HAP-1 (cell line): ENCODE measurements around the gene FGF3.
A peak's percentile ranks its signal among the peaks of the same experiment; 100 is the strongest.
"Not testable (repeated sequence)": the region's sequence is repeated elsewhere in the genome, so short reads cannot be mapped to it uniquely, and the experiment has no call there.

ENCODE experiments used
- DNase-seq, 2 experiments: peaks; one replicate each; pipeline ENCODE4 v3.0.0-alpha.2; 2016 to 2020; ENCODE audit warnings: low spot score in 2 of 2
- H3K27me3 ChIP-seq: fragments of 250-450 bp; sonication (Bioruptor Pico); 2 replicates; pipeline ENCODE4 v1.5.1; 2020; ENCODE audit warnings: low read depth, mild to moderate bottlenecking, moderate library complexity
- H3K36me3 ChIP-seq: fragments of 250-450 bp; sonication (Bioruptor Pico); replicated peaks from 2 replicates; pipeline ENCODE4 v1.5.1; 2020; ENCODE audit warnings: mild to moderate bottlenecking
- H3K4me1 ChIP-seq: fragments of 250-450 bp; sonication (Bioruptor Pico); 2 replicates; pipeline ENCODE4 v1.5.1; 2020; ENCODE audit warnings: mild to moderate bottlenecking
- H3K4me3 ChIP-seq: fragments of 250-450 bp; sonication (Bioruptor Pico); 2 replicates; pipeline ENCODE4 v1.5.1; 2020; ENCODE audit warnings: mild to moderate bottlenecking, moderate library complexity
- H3K9me3 ChIP-seq: fragments of 250-450 bp; sonication (Bioruptor Pico); 2 replicates; pipeline ENCODE4 v1.5.1; 2020; ENCODE audit warnings: mild to moderate bottlenecking, moderate library complexity
- in situ Hi-C: fragments of 300-500 bp; cut with MboI; formaldehyde crosslinking; loops from 3 replicates; pipeline ENCODE4 v1.14.3; 2020; ENCODE audit warnings: low sequenced_read_pairs, inconsistent platforms, mixed read lengths

The FGF3 gene

DNA sequence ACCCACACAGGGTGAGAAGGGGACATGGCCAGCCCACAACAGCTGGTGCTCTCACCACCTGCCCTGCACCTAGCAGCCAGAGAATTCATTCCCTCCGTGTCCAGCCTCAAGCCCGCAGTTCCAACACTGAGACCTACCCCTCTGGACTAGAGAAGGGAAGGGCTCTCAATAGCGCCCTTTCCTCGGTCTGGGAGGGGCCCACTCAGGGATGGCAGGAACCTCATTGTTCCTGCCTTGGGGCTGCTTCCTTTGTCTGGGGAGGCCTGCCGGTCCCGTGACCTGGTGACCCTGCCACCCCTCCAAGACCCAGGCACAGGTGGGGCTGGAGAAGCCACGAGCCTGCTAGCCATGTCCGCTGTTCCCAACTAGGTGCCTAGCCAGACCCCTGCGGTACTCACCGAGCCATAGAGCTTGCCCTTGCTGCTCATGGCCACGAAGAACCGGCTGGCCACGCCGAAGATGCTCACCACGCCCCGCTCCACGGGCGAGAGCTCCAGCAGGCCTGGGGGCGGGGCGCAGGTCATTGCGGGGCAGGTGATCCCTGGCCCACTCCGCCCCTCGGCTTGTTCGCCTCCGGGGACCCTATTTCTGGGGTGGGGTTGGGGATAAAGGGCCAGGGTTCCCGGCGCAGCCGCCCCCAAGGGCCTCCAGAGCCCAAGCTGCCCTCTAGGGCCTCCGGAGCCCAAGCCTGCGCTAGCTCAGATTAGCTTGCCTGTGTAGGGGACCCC is 45.4 kb downstream of the FGF3 start:
- no peaks in the 10 kb centered on the region for H3K36me3 ChIP-seq
- H3K27me3 ChIP-seq: no peaks in the 10 kb centered on the region
- in situ Hi-C loops: no loop called here
- no peaks in the 10 kb centered on the region for H3K9me3 ChIP-seq
- H3K4me3 ChIP-seq: no peak overlapping the region
- no peak for DNase-seq
- H3K4me1 ChIP-seq: peaks cover 25% of the 10 kb centered on the region

- no peak overlapping the region for H3K4me3 ChIP-seq
- H3K4me1 ChIP-seq: peaks cover 25% of the 10 kb centered on the region
- no peaks in the 10 kb centered on the region for H3K27me3 ChIP-seq
- DNase-seq: peak in 1 of 2 experiments; percentile 78
- in situ Hi-C loops: no loop called here
- no peaks in the 10 kb centered on the region for H3K36me3 ChIP-seq
- no peaks in the 10 kb centered on the region for H3K9me3 ChIP-seq
Measured at GRCh38 chr11:69771466-69771865, 47.8 kb downstream of the FGF3 start.

DNA sequence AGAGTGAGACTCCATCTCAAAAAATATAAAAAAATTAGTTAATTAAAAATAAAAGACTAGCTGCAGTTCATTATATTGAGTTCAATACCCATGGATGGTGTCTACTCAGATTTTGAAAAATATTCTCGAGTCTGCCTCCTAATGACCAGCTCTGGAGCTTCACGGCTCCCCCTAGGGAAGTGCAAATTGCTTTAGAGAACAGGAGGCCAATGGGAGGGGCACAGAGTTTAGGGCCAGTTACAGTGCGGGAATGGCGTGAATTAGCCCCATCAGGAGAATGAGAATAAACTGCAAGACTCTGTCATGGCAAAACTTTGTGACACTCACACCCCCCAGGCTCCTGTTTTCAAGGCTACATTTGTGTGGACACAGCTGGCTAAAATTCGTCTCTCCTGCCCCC is 48.7 kb downstream of the FGF3 start:
- Histone ChIP-seq H3K4me1 (peaks cover 25% of the 10 kb centered on the region), H3K36me3 (no peaks in the 10 kb centered on the region), H3K9me3 (no peaks in the 10 kb centered on the region), H3K27me3 (no peaks in the 10 kb centered on the region), H3K4me3 (no peak overlapping the region)
- in situ Hi-C loops: no loop called here
- DNase-seq: peak; percentile 22 to 44

DNA sequence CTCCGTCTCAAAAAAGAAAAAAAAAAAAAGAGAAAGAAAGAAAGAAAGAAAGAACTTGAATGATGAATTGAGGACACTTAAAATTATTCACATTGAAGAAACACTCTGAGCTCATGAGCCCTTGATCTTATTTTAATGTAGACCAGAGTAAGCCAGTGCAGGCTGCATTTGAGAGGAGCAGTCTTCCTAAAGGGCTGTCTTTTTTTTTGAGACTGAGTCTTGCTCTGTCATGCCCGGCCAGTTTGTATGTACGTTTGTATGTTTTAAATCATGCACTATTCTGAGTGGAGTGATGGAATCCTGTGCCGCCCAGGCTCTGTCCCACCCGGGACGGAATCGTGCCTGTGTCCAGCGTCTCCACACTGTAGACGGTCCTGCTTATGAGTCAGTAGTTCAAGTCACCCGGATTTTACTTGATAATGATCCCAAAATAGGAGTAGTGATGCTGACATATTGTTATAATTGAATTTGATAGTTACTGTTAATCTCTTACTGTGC is 53.7 kb downstream of the FGF3 start:
- peaks cover 7% of the 10 kb centered on the region for H3K4me1 ChIP-seq
- H3K27me3 ChIP-seq: no peaks in the 10 kb centered on the region
- H3K9me3 ChIP-seq: no peaks in the 10 kb centered on the region
- DNase-seq: no peak
- H3K4me3 ChIP-seq: no peak overlapping the region
- H3K36me3 ChIP-seq: no peaks in the 10 kb centered on the region
- in situ Hi-C loops: no loop called here

- in situ Hi-C loops, H3K9me3 ChIP-seq, H3K27me3 ChIP-seq, H3K4me1 ChIP-seq, DNase-seq, H3K36me3 ChIP-seq, H3K4me3 ChIP-seq: not testable (repeated sequence)
Measured at GRCh38 chr11:69764918-69765317, 54.3 kb downstream of the FGF3 start.

DNA sequence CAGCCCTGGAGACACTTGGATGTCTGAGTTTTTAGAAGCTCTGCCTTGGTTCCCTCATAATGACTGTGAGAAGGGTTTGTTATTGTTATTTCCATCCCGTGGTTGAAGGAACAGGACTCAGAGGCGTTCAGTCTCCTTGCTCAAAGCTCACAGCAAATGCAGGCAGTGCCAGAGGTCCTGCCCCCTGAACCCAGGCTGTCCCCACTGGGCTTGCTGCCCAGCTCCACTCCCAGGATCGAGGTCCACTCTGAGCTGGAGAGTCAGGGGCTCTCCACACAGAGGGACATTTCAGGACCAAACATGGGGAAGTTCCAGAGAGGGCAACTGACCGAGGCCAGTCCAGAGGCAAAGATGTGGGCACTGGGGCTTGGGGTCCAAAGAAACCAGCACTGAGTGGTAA is 58.9 kb downstream of the FGF3 start:
- in situ Hi-C loops: no loop called here
- DNase-seq: no peak
- H3K4me3 ChIP-seq: no peak overlapping the region
- no peaks in the 10 kb centered on the region for H3K27me3 ChIP-seq
- no peaks in the 10 kb centered on the region for H3K36me3 ChIP-seq
- H3K9me3 ChIP-seq: no peaks in the 10 kb centered on the region
- no peaks in the 10 kb centered on the region for H3K4me1 ChIP-seq
